Eye (tissue), 1 donor: ENCODE results near the gene SLC39A8.
"Not testable (repeated sequence)": the region's sequence is repeated elsewhere in the genome, so short reads cannot be mapped to it uniquely, and the experiment has no call there.

ENCODE experiments used
- DNase-seq: peaks from one replicate; pipeline ENCODE4 v3.0.0-alpha.2; 2015

Gene SLC39A8

DNA sequence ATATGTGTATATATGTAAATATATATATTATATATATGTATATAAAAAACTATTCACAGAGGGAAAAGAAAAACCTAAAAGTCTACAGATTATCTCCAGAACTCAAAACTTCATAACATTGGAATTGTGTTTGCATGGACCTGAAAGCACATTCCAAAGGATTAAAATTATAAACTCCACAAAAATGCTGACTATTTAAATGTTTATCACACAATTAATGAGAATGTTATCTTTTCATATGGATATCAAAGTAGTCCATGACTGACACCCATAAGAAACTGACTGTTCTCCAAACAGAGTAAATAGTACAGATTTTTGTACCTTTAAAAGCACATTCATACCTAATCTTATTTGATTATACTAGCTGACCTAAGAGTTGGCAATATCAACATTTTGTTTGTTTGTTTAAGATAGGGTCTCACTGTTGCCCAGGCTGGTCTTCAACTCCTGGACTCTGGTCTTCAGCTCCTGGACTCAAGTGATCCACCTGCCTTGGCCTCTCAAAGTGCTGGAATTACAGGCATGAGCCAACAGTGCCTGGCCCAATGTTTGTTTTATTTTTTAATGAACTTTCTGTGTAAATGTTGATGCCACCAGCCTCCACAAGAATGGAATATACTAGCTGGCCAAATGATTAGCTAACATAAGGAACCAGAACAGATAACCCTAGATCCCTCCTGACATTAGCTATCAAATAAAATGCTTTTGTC lies 50.0 kb downstream of the SLC39A8 start:
- no peak for DNase-seq

DNA sequence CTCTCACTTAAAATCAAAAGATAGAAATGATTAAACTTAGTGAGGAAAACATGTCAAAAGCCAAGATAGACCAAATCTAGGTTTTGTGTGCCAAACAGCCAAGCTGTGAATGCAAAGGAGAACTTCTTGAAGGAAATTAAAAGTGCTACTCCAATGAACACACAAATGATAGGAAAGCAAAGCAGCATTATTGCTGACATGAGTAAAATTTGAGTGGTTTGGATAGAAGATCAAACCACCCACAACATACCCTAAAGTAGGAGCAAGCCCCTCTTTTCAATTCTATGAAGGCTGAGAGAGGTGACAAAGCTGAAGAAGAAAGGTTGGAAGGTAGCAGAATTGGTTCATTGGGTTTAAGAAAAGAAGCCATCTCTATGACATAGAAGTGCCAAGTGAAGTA lies 56.8 kb downstream of the SLC39A8 start:
- no peak for DNase-seq

DNA sequence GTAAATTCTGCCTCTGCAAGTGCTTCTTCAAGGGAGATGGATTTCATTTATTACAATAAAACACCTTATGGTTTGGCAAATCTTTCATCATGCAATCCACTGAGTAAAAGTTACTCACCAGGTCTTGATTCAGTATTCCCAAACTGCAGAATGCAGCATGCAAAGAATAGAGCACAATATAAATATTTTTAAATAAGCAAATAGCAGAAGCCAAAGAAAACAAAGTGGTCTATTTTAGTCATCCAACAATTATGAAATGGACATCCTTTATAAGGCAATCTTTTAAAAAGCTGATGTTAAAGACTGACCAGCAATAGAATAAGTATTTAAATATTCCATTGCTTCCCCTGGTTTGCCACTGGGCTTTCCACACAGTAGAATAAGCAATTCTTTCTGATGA lies 59.5 kb downstream of the SLC39A8 start:
- DNase-seq, result no peak

DNA sequence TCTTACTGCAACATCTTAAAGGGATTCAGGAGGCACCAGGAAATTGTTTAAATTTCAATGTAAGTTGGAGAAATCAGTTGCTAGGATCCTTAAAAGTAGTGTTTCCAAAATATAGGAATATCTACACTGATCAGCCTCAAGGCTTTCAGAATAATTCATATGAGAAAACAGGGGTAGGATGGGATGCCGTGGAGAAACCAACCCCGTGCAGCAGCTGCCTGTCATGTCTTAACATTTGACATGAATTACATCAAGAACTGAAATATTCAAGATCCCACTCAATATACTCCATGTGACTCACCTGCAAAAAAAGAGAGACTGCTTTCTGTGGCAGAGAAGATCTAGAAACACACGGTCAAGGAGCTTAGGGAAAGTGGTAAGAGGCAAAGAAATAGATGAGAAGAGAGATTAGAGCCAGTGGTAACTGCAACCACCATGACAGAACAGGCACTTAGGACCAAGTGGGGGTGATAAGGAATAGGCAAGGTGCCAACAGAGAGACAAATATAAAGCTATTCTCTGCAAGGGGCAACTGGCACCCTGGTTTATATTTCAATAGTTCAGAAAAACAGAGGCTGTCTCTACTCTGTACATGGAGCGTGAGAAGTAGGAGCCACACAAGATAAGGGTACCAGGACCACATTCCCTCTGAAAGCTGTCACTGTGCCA lies 64.0 kb downstream of the SLC39A8 start:
- DNase-seq, result no peak

DNA sequence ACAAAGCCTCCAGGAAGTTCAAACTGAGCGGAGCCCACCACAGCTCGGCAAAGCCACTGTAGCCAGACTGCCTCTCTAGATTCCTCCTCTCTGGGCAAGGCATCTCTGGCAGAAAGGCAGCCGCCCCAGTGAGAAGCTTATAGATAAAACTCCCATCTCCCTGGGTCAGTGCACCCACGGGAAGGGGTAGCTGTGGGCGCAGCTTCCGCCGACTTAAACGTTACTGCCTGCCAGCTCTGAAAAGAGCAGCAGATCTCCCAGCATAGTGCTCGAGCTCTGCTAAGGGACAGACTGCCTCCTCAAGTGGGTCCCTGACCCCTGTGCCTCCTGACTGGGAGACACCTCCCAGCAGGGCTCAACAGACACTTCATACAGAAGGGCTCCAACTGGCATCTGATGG lies 72.0 kb downstream of the SLC39A8 start:
- DNase-seq, result not testable (repeated sequence)

DNA sequence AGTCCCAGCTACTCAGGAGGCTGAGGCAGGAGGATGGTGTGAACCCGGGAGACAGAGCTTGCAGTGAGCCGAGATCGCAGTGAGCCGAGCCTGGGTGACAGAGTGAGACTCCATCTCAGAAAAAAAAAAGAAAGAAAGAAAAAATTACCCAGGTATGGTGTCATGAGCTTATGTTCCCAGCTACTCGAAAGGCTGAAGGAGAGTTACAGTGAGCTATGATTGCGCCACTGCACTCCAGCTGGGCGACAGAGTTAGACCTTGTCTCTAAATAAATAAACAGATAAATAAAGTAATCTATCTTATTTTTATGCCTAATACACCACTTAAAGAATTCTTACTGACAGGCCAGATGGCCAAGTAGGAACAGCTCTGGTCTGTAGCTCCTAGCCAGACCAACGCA lies 73.0 kb downstream of the SLC39A8 start:
- DNase-seq, result no peak

DNA sequence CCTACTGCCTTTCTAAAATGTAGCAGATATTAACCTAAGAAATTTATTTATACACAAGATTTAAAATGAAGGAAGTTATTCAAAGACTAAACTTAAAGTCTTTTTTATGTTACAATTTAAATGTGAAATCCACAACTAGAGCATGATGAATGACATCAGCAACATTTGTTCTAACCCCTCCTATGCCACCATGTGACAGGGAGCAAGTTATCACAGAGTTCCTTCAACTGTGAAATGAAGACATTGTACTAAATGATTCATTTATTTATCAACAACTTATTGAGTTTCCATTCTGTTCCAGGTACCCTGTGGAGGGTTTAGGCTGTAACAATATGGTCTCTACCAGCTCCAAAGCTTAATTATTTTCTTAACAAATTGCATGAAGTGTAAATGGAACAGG lies 76.9 kb downstream of the SLC39A8 start:
- no peak for DNase-seq

DNA sequence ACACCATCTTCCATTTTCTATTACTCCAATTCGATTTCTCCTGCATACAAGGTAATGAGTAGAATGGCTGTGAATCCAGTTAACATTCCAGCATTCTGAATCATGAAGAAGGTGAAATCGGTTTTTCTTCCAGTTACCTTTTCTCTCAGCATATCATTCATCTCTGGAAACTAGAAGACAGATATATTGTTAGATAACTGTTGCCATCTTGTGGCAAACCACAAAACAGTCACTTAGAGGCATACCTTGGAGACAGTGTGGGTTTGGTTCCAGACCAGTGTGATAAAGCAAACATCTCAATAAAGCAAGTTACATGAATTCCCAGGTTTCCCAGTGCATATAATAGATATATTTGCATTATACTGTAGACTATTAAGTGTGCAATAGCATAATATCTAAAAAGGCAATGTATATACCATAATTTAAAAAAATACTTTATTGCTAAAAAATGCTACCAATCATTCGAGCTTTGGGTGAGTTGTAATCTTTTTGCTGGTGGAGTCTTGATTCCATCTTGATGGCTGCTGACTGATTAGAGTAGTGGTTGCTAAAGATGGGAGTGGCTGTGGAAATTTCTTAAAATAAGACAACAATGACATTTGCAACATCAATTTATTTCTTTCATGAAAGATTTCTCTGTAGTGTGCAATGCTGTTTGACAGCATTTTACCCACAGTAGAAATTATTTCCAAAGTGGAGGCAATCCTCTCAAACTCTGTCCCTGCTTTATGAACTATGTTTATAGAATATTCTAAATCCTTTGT lies 82.1 kb downstream of the SLC39A8 start:
- peak; percentile 79 for DNase-seq

DNA sequence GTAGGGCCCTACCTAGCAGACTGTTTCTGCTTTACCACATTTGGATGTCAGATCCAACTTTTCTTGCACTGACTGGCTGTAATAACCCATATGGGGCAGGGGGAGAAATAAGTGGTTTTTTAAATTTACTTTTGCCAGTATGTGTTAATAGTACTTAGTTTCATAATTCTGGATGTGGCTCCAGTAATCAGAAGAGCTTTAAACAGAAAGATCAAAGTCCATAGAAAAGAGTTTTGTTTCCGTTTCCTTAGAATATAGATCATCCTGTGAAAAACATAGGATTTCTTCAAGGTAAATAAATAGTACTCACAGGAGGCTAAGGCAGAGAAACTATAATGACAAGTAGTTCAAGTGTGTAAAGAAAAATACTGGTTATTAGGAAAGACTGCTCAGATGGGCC lies 85.6 kb downstream of the SLC39A8 start:
- no peak for DNase-seq

DNA sequence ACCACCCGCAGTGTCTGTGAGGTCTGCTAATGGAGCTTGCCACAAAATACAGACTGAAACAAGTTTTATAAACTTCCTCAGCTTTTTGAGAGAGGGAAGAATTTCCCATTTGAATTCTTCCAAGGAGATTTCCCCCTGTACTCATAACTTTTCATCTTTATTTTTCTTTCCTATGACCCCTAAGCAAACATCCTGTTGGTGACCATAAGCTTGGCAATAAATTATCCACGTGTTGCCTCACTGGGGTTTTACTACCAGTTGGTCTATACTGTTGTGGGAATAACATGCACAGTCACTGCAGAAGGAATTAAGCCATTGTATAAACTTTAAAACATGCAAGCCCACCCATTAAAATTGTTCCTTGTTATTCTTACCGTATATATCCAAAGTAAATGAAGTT lies 86.2 kb downstream of the SLC39A8 start:
- DNase-seq, result no peak

DNA sequence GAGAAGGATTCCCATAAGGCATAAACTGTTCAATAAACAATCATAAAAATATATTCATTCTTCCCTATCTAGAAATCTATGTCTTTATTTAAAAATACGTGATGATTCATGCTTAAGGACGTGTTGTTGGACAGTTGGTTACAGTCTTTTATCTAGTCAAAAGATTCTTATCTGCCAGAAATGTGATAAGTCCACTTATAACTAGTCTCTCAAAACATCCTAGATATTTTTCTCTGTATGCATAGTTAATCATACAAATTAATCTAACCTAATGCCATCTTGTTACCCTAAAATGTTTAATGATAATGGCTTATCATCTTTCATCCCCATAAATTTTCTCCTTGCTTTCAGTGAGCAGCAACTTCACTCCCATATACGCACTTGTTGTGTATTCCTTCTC lies 89.0 kb downstream of the SLC39A8 start:
- no peak for DNase-seq

DNA sequence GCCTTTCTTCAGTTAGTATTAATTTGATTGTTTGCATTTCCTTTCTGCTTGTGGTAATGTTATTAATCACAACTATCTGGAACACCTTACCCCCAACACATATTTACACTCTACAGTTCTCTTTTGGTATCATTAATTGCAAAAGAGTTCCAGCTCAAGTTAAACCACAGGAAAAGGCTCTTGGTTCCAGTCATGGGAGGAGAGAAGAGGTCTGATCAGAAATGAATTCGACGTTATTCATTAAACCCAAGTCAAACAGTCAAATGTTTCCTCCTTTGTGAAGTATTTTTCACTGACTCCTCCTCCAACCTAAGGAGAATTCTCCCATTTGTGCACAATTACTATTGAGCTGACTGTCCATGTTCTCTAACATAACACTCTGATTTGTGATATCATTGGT lies 91.4 kb downstream of the SLC39A8 start:
- no peak for DNase-seq

DNA sequence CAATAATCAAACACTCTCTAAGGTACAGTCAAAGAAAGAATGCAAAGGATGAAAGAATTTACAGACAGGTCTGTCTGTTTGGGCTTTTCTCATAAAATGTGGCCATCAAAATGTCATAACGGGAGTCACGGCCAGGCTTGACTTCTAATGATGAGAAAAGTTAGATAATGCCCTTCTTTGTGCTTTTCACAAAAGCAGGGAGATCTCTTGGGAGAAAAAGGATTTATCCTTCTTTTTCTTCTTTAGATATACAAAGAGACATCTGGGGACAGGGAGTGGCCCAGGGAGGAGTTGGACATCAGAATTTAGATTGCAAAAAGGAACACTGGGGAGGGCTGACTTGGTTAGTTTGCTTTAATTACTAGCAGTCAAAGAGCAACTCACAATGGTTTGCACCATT lies 93.1 kb downstream of the SLC39A8 start:
- no peak for DNase-seq

DNA sequence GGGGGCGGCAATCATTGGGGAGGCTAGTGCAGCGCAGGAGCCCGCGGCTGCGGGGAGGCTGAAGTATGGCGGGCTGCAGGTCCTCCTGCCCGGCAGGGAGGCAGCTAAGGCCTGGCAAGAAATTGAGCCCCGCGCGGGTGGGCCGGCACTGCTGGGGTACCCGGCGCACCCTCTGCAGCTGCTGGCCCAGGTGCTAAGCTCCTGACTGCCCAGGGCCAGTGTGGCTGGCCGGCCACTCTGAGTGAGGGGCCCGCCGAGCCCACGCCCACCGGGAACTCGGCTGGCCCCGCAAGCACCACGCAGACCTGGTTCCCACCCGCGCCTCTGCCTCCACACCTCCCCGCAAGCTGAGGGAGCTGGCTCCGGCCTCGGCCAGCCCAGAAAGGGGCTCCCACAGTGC lies 94.9 kb downstream of the SLC39A8 start:
- DNase-seq, result no peak

DNA sequence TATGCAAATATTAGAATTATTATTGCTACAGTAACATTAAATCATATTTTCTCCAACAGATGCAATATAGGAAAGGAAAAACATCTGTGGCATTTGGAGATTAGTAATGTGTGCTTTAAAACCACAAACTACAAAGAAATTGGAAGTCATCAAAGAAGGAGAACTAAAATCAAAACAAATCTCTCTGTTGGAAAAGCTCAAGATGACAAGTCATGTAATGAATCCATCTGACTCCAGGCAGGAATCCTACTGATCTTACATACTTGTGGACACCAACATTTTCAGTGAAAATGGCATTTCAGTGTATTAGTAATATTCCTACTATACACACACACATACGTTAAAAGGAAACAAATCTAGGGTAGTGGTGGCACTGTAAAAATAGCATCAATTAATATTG lies 98.2 kb downstream of the SLC39A8 start:
- no peak for DNase-seq

DNA sequence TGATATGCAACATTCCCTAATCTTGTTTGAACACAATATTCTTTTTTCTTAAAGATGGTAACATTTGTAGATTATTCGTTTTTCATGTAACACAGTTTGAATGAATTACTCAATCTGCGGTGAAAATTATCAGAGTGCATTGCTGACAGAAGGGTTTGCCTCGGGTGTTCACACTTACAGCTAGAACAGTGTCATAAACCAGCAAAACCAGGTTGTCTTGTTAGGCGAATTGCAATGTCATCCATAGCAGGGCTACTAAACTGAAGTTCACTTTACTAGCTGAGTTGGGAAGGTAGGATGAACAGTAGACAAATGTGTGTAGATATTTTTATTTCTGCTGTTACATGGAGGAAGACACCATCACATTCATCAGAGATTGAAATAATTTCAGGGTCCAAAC lies 98.9 kb downstream of the SLC39A8 start:
- DNase-seq, result no peak

DNA sequence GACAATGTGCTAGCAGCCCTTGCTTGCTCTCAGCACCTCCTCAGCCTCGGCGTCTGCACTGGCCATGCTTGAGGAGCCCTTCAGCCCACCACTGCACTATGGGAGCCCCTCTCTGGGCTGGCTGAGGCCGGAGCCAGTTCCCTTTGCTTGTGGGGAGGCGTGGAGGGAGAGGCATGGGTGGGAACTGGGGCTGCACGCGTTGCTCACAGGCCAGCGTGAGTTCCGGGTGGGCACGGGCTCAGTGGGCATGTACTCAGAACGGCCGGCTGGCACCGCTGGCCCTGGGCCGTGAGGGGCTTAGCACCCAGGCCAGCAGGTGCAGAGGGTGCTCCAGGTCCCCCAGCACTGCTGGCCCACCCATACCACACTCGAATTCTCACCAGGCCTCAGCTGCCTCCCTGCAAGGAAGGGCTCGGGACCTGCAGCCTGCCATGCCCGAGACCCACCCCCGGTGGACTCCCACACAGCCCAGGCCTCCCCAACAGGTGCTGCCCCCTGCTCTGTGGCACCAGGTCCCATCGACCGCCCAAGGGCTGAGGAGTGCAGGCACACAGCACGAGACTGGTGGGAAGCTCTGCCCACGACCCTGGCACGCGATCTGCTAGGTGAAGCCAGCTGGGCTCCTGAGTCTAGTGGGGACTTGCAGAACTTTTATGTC lies 100.3 kb downstream of the SLC39A8 start:
- no peak for DNase-seq

DNA sequence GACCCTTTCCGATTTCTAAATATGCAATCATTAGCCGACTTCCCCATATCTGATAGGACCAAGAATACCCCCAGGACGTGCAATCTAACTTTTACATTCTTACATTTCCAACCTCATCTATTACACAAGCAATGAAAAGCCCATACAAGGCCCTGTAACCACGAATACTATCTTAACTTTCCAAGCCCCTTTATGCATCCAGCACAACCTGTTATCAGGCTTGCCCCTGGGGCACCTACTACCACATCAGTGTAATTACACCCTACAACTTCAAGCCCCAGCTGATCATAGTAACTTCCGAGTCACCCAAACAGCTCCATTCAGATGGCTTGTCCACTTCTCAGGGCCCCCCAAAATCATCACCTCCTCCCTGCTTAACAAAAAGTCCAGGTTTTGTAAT lies 102.0 kb downstream of the SLC39A8 start:
- not testable (repeated sequence) for DNase-seq

DNA sequence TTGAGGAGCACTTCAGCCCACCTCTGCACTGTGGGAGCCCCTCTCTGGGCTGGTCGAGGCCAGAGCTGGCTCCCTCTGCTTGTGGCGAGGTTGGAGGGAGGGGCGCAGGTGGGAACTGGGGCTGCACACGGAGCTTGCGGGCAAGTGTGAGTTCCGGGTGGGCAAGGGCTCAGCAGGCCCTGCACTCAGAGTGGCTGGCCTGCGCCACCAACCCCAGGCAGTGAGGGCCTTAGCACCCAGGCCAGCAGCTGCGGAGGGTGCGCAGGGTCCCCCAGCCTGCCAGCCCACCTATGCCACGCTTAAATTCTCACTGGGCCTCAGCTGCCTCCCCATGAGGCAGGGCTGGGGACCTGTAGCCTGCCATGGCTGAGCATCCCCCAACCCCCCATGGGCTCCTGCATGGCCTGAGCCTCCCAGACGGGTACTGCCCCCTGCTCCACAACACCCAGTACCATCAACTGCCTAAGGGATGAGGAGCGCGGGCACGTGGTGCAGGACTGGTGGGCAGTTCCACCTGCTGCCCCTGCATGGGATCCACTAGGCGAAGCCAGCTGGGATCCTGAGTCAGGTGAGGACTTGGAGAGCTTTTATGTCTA lies 110.9 kb downstream of the SLC39A8 start:
- no peak for DNase-seq

DNA sequence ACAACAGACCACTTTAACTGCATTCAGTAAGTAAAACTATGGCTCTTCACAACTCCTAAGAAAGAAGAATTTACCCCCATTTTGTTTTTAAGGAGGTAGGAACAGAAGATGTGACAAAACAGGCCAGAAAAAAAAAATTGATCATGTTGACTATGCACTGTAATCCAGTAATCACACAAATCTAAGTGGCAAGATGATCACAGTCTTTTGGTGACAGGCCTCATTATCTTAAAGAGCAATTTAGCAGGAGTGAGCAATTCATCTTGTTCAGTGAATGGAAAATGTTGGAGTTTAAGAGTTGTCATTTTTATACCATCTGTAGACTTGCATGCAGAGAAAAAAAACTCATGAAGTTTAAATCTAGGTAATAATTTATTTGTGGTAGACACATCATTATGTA lies 115.1 kb downstream of the SLC39A8 start:
- DNase-seq, result no peak

DNA sequence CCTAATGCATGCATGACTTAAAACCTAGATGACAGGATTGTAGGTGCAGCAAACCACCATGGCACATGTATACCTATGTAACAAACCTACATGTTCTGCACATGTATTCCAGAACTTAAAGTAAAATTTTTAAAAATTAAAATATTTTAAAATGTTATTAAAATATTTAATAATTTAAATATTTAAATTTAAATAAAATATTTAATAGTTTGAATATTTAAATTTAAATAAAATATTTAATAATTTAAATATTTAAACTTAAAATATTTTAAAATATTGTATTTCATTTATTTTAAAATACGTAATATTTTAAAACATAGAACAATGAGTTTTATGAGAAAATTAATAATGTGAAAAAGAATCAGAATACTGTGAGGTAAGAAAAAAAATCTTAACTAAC lies 117.9 kb downstream of the SLC39A8 start:
- DNase-seq, result no peak

DNA sequence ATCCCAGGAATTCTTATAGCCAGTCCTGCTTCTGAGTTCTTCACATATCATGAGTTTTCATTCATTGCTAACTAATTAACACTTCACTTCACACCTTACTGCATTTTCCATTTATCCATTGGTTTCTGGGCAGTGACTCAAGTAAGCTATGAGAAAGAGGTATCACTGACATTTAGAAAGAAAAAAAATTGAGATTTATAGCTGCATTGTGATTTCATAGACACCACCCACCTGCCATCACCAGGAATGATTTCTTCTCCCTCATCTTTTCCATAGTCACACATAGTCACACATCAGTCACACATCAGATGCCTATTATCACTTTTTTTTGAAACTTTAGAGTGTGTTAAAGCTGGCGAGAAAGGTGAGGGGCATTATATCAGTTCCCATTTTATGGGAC lies 121.8 kb downstream of the SLC39A8 start:
- no peak for DNase-seq

DNA sequence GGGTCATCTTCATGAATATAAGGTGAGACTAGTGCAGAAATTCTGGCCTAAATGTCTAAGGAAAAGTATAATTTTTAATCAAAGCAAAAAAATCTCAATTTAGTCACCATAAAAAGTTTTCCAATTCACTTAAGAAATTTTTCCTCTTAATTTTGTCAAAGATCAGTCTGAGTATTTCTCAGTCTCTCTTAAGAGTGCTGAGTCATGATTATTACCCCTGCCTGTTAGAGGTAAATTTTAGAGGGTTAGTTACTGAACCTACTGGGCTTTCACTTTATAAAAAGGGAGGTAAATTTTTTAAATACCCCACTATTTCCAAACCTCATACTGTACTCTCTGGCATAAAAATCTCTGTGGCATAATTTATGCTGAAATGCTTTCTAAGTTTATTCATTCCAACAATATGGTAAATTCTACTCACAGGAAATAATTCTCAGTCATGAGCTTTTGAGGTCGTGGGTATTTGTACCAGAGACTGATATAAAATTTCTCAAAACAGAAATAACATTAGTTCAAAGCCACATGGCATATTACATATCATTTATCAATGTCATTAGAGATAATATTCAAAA lies 122.4 kb downstream of the SLC39A8 start:
- no peak for DNase-seq
